DND-41 (cell line): ENCODE measurements around the gene HPS1.

Experiments used
- CTCF ChIP-seq: IDR thresholded peaks from 2 replicates; pipeline ENCODE4 v1.5.1; 2012; ENCODE audit warnings: borderline replicate concordance, low read length, moderate library complexity, mild to moderate bottlenecking; ENCODE audit not compliant: poor library complexity, severe bottlenecking; ENCODE audit errors: extremely low read depth
- EZH2 ChIP-seq: IDR thresholded peaks from 3 replicates; pipeline ENCODE4 v1.6.1; 2012; ENCODE audit warnings: borderline replicate concordance, low read depth, mild to moderate bottlenecking, moderate library complexity, low read length, inconsistent platforms; ENCODE audit not compliant: severe bottlenecking

- no peak for TF ChIP-seq EZH2
- no peak for TF ChIP-seq CTCF
Observed at GRCh38 chr10:98445200-98445812, 1.4 kb downstream of the HPS1 start.
